Subcutaneous abdominal adipose tissue (tissue), 5 donors: ENCODE data around the gene VAV2.

ENCODE experiments used
- H3K27ac ChIP-seq: one replicate; pipeline ENCODE4 v1.7.0; 2013; ENCODE audit warnings: low read depth, mild to moderate bottlenecking, inconsistent platforms, low read length, moderate library complexity
- H3K27me3 ChIP-seq, 5 donors: one replicate each; pipeline ENCODE4 v1.7.0; 2013; ENCODE audit warnings: low read length in 5 of 5, inconsistent platforms in 1 of 5; ENCODE audit not compliant: control insufficient read depth in 5 of 5, insufficient read depth in 4 of 5
- H3K36me3 ChIP-seq, 5 donors: one replicate each; pipeline ENCODE4 v1.7.0; 2013; ENCODE audit warnings: low read length in 5 of 5; ENCODE audit not compliant: control insufficient read depth in 5 of 5, insufficient read depth in 5 of 5
- H3K4me1 ChIP-seq, 5 donors: one replicate each; pipeline ENCODE4 v1.7.0; 2013; ENCODE audit warnings: low read length in 5 of 5, mild to moderate bottlenecking in 3 of 5, moderate library complexity in 1 of 5; ENCODE audit not compliant: control insufficient read depth in 5 of 5, insufficient read depth in 5 of 5
- H3K4me3 ChIP-seq, 5 donors: one replicate each; pipeline ENCODE4 v1.7.0; 2013; ENCODE audit warnings: low read length in 5 of 5, low read depth in 1 of 5
- H3K9ac ChIP-seq, 5 donors: one replicate each; pipeline ENCODE4 v1.7.0; 2013; ENCODE audit warnings: low read length in 5 of 5, mild to moderate bottlenecking in 4 of 5, moderate library complexity in 3 of 5
- H3K9me3 ChIP-seq, 5 donors: one replicate each; pipeline ENCODE4 v1.7.0; 2013; ENCODE audit warnings: low read length in 5 of 5; ENCODE audit not compliant: control insufficient read depth in 5 of 5
- donor health status: healthy.
- donor health status: healthy.
- donor health status: healthy.
- donor health status: healthy.
- donor health status: healthy.

VAV2 gene

GRCh38 chr9:133938753-133939152 lies 53.4 kb downstream of the VAV2 start:
- H3K36me3 ChIP-seq: peaks cover 0 to 18% (median 12%) of the 10 kb centered on the region in 5 donors
- no peak overlapping the region for H3K9ac ChIP-seq
- H3K27me3 ChIP-seq: peaks cover 0 to 5% (median 3%) of the 10 kb centered on the region in 5 donors
- H3K4me3 ChIP-seq: no peak overlapping the region
- peaks cover 0 to 14% (median 10%) of the 10 kb centered on the region in 5 donors for H3K4me1 ChIP-seq
- H3K9me3 ChIP-seq: no peaks in the 10 kb centered on the region
- H3K27ac ChIP-seq: no peak overlapping the region

- Histone ChIP-seq H3K4me3 (no peak overlapping the region), H3K4me1 (peaks cover 0 to 14% (median 10%) of the 10 kb centered on the region in 5 donors), H3K9me3 (no peaks in the 10 kb centered on the region), H3K9ac (no peak overlapping the region), H3K27me3 (peaks cover 0 to 5% (median 3%) of the 10 kb centered on the region in 5 donors), H3K36me3 (peaks cover 0 to 18% (median 12%) of the 10 kb centered on the region in 5 donors), H3K27ac (no peak overlapping the region)
These were observed 54.0 kb downstream of the VAV2 start for GRCh38 chr9:133938086-133938485.

DNA sequence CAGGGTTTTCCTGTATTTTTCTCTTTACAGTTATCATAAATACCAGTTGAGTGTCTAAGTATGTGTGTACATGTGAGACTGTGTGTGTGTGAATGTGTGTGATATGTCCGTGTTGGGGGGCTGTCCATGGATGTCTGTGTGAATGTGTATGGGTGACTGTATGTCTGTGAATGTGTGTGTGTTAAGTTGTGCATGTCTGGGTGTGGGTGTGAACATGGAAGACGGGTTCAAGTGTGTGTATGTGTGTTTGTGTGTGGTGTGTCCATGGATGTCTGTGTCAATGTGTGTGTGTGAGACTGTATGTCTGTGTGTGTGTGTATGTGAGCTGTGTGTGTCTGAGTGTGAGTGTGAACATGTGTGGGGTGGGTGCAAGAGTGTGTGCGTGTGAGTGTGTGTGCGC lies 55.0 kb downstream of the VAV2 start:
- Histone ChIP-seq H3K27me3 (peaks cover 0 to 5% (median 3%) of the 10 kb centered on the region in 5 donors), H3K36me3 (peaks cover 0 to 18% (median 12%) of the 10 kb centered on the region in 5 donors), H3K4me1 (peaks cover 0 to 18% (median 15%) of the 10 kb centered on the region in 5 donors), H3K4me3 (no peak overlapping the region), H3K27ac (no peak overlapping the region), H3K9ac (no peak overlapping the region), H3K9me3 (no peaks in the 10 kb centered on the region)

GRCh38 chr9:133935328-133936005 lies 56.7 kb downstream of the VAV2 start:
- Histone ChIP-seq H3K9ac (no peak overlapping the region), H3K27ac (no peak overlapping the region), H3K27me3 (peaks cover 0 to 5% (median 3%) of the 10 kb centered on the region in 5 donors), H3K36me3 (peaks cover 0 to 18% (median 12%) of the 10 kb centered on the region in 5 donors), H3K9me3 (no peaks in the 10 kb centered on the region), H3K4me1 (peaks cover 0 to 24% (median 15%) of the 10 kb centered on the region in 5 donors), H3K4me3 (no peak overlapping the region)

GRCh38 chr9:133934482-133935232 lies 57.5 kb downstream of the VAV2 start:
- Histone ChIP-seq H3K4me1 (peaks cover 0 to 24% (median 15%) of the 10 kb centered on the region in 5 donors), H3K9me3 (no peaks in the 10 kb centered on the region), H3K27ac (no peak overlapping the region), H3K9ac (no peak overlapping the region), H3K4me3 (no peak overlapping the region), H3K36me3 (peaks cover 0 to 18% (median 12%) of the 10 kb centered on the region in 5 donors), H3K27me3 (peaks cover 0 to 5% (median 3%) of the 10 kb centered on the region in 5 donors)

DNA sequence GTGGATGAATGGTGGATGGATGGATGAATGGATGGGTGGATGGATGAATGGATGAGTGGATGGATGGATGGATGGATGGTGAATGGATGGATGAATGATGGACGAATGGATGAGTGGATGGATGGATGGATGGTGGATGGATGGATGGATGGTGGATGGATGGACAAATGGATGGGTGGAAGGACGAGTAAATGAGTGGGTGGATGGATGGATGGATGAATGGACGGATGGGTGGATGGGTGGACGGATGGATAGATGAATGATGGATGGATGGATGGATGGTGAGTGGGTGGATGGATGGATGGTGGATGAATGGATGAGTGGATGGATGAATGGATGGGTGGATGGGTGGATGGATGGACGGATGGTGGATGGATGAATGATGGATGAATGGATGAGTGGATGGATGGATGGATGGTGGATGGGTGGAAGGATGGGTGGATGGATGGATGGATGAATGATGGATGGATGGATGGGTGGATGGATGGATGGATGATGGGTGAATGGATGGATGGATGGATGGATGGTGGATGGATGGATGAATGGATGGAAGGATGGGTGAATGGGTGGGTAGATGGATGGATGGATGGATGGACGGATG lies 58.6 kb downstream of the VAV2 start:
- no peak overlapping the region for H3K4me3 ChIP-seq
- no peak overlapping the region for H3K9ac ChIP-seq
- peaks cover 0 to 16% (median 11%) of the 10 kb centered on the region in 5 donors for H3K36me3 ChIP-seq
- peaks cover 0 to 24% (median 15%) of the 10 kb centered on the region in 5 donors for H3K4me1 ChIP-seq
- peaks cover 0 to 5% (median 3%) of the 10 kb centered on the region in 5 donors for H3K27me3 ChIP-seq
- no peaks in the 10 kb centered on the region for H3K9me3 ChIP-seq
- no peak overlapping the region for H3K27ac ChIP-seq

DNA sequence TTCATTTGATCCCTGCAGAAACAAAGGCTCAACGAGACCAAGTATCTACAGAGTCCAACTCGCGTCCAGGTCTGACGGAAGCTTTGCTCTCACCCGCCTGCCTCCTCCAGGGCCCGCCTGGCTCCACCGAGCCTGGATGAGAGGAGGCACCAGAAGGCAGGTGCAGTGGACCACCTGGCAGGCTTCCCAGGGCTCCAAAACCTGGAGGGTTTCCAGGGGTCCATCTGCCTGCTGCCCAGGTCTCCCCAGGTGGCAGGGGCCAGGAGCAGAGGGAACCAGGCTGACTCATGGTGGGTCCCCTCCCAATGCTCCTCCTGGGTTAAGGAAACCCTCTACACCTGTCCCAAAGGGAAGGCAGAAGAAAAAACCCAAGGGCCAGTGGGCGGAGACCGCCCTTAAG lies 59.5 kb downstream of the VAV2 start:
- peaks cover 0 to 5% (median 3%) of the 10 kb centered on the region in 5 donors for H3K27me3 ChIP-seq
- H3K4me3 ChIP-seq: no peak overlapping the region
- H3K27ac ChIP-seq: no peak overlapping the region
- H3K4me1 ChIP-seq: peaks cover 0 to 24% (median 15%) of the 10 kb centered on the region in 5 donors
- peaks cover 0 to 8% (median 6%) of the 10 kb centered on the region in 5 donors for H3K36me3 ChIP-seq
- no peaks in the 10 kb centered on the region for H3K9me3 ChIP-seq
- no peak overlapping the region for H3K9ac ChIP-seq

DNA sequence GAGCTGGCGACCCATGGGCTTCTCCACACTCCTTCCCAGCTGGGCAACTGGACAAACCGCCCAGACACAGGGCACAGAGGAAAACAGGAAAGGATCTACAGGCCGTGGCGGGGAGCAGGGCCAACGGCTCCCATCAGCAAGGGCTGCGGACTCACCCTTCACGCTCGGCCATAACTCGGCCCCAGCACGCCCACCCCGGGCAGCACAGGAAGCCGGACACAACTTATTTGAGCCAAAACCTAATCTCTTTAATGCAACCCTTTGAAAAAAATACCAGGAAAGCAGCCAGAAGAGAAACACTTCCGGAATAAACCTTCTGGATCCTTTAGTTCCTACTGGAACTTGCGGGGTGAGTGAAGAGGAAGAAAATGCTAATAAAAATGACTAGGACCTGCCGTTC lies 59.9 kb downstream of the VAV2 start:
- Histone ChIP-seq H3K4me3 (no peak overlapping the region), H3K36me3 (peaks cover 0 to 5% (median 2%) of the 10 kb centered on the region in 5 donors), H3K27ac (no peak overlapping the region), H3K4me1 (peaks cover 0 to 24% (median 15%) of the 10 kb centered on the region in 5 donors), H3K27me3 (peaks cover 0 to 5% (median 3%) of the 10 kb centered on the region in 5 donors), H3K9ac (no peak overlapping the region), H3K9me3 (no peaks in the 10 kb centered on the region)

GRCh38 chr9:133930682-133931485 lies 61.2 kb downstream of the VAV2 start:
- Histone ChIP-seq H3K27me3 (peaks cover 0 to 5% (median 3%) of the 10 kb centered on the region in 5 donors), H3K36me3 (peaks cover 0 to 2% (median 0%) of the 10 kb centered on the region in 5 donors), H3K4me3 (no peak overlapping the region), H3K27ac (no peak overlapping the region), H3K9ac (no peak overlapping the region), H3K4me1 (peaks cover 0 to 23% (median 13%) of the 10 kb centered on the region in 5 donors), H3K9me3 (no peaks in the 10 kb centered on the region)
